HepG2 (cell line): Measurements from ENCODE around the gene BMP6. TPM values are rescaled to one million over a fixed set of nuclear protein-coding genes. Genes with fewer than 3 reads are reported as not detected.

Experiments
- ARID4A ChIP-seq: sonication (generic); formaldehyde crosslinking; IDR thresholded peaks from 2 replicates; pipeline ENCODE4 v1.5.0; 2020; ENCODE audit warnings: mild to moderate bottlenecking, missing genetic modification reagents, borderline replicate concordance
- ARID5B ChIP-seq: IDR thresholded peaks from 2 replicates; pipeline ENCODE4 v1.4.0; 2020; ENCODE audit warnings: mild to moderate bottlenecking, missing genetic modification reagents
- CERS6 ChIP-seq: sonication (generic); formaldehyde crosslinking; IDR thresholded peaks from 2 replicates; pipeline ENCODE4 v1.5.0; 2020; ENCODE audit warnings: missing genetic modification reagents
- MXD3 ChIP-seq: IDR thresholded peaks from 2 replicates; pipeline ENCODE4 v1.6.1; 2016; ENCODE audit warnings: mild to moderate bottlenecking, missing biosample characterization, missing genetic modification reagents
- NR3C1 ChIP-seq: sonication (generic); formaldehyde crosslinking; IDR thresholded peaks from 2 replicates; pipeline ENCODE4 v1.4.0; 2020; ENCODE audit warnings: missing genetic modification reagents
- REXO4 ChIP-seq: sonication (generic); formaldehyde crosslinking; IDR thresholded peaks from 2 replicates; pipeline ENCODE4 v1.8.0; 2022; ENCODE audit warnings: missing genetic modification reagents, mild to moderate bottlenecking, borderline replicate concordance
- SALL1 ChIP-seq: sonication (generic); formaldehyde crosslinking; IDR thresholded peaks from 2 replicates; pipeline ENCODE4 v1.8.0; 2022; ENCODE audit warnings: mild to moderate bottlenecking, missing genetic modification reagents
- SKI ChIP-seq: fragments of 450-650 bp; IDR thresholded peaks from one replicate; pipeline ENCODE4 v1.6.1; 2018; ENCODE audit warnings: mild to moderate bottlenecking; ENCODE audit not compliant: partially characterized antibody
- SNAI1 ChIP-seq: sonication (generic); formaldehyde crosslinking; IDR thresholded peaks from 2 replicates; pipeline ENCODE4 v1.5.0; 2020; ENCODE audit warnings: mild to moderate bottlenecking, missing genetic modification reagents, borderline replicate concordance
- SP1 ChIP-seq, 2 experiments: fragments of 450-650 bp in 1 of 2; sonication (generic) in 1 of 2; formaldehyde crosslinking in 1 of 2; IDR thresholded peaks; 2 replicates each; pipeline versions ENCODE4 v1.4.0 to v1.6.1; 2016 to 2020; ENCODE audit warnings: missing genetic modification reagents in 1 of 2
- SYNCRIP ChIP-seq: fragments of 200-400 bp; formaldehyde crosslinking; IDR thresholded peaks from 2 replicates; pipeline ENCODE4 v1.6.1; 2018; ENCODE audit warnings: mild to moderate bottlenecking, low read depth, low read length; ENCODE audit not compliant: insufficient read depth
- UBTF ChIP-seq: sonication (generic); formaldehyde crosslinking; IDR thresholded peaks from 2 replicates; pipeline ENCODE4 v1.4.0; 2020; ENCODE audit warnings: mild to moderate bottlenecking, missing genetic modification reagents
- ZBTB3 ChIP-seq: sonication (generic); formaldehyde crosslinking; IDR thresholded peaks from 2 replicates; pipeline ENCODE4 v1.4.0; 2020; ENCODE audit warnings: low read depth, mild to moderate bottlenecking, moderate library complexity, missing genetic modification reagents, borderline replicate concordance
- ZBTB42 ChIP-seq: sonication (generic); formaldehyde crosslinking; IDR thresholded peaks from 2 replicates; pipeline ENCODE4 v1.5.0; 2020; ENCODE audit warnings: mild to moderate bottlenecking, missing genetic modification reagents
- ZFX ChIP-seq: sonication (generic); formaldehyde crosslinking; IDR thresholded peaks from 2 replicates; pipeline ENCODE4 v1.4.0; 2020; ENCODE audit warnings: mild to moderate bottlenecking, low read depth, missing genetic modification reagents, moderate library complexity
- ZNF160 ChIP-seq: sonication (generic); formaldehyde crosslinking; IDR thresholded peaks from 2 replicates; pipeline ENCODE4 v1.8.0; 2022; ENCODE audit warnings: mild to moderate bottlenecking, inconsistent platforms, missing genetic modification reagents
- ZSCAN31 ChIP-seq: sonication (generic); formaldehyde crosslinking; IDR thresholded peaks from 2 replicates; pipeline ENCODE4 v1.5.0; 2020; ENCODE audit warnings: low read depth, mild to moderate bottlenecking, missing genetic modification reagents
- polyA plus RNA-seq, 8 experiments: library from polyadenylated mRNA; depleted of rRNA in 3 of 8; stranded (reverse) in 7 of 8; unstranded in 1 of 8; fragments of >200 nt; fragmentation: Illumina TruSeq in 4 of 8; extraction: Trizol in 4 of 8; gene quantifications; 2 replicates each; pipeline versions ENCODE4 v1.2.1 to v1.2.3, GENCODE V29; 2011 to 2016; ENCODE audit warnings: low read depth in 4 of 8, missing spikeins in 1 of 8, mixed read lengths in 1 of 8; ENCODE audit not compliant: insufficient read depth in 1 of 8
- total RNA-seq, 5 experiments: library from RNA; depleted of rRNA; stranded (reverse); fragments of >200 nt; fragmentation: Illumina TruSeq; extraction: Trizol; gene quantifications; 2 replicates each; pipeline ENCODE4 v1.2.3, GENCODE V29; 2016; ENCODE audit warnings: low read depth in 1 of 5

BMP6 gene
- total and polyA plus RNA-seq, 2 of the 13 experiments (the other 11 are each of a cell fraction or from before 2014, with no cell fraction given), result 0.09 to 0.18 TPM

GRCh38 chr6:7725849-7726415 lies at the start of gene BMP6 (continued):
- no peak for TF ChIP-seq ARID4A (CRISPR knock-in tag)
- TF ChIP-seq ARID5B, result no peak
- no peak for TF ChIP-seq ZBTB42 (CRISPR knock-in tag)
- no peak for TF ChIP-seq SYNCRIP
- TF ChIP-seq ZFX (CRISPR knock-in tag), result no peak
- TF ChIP-seq ZNF160 (CRISPR knock-in tag), result no peak
- no peak for TF ChIP-seq SKI
- no peak for TF ChIP-seq SNAI1
- no peak for TF ChIP-seq NR3C1 (CRISPR knock-in tag)
- TF ChIP-seq SP1 (IDR thresholded peaks at IDR 0.05), result no peak
- TF ChIP-seq SP1 (CRISPR knock-in tag; IDR thresholded peaks at IDR 0.05), result no peak
- no peak for TF ChIP-seq ZSCAN31
- TF ChIP-seq REXO4 (CRISPR knock-in tag), result no peak
- TF ChIP-seq CERS6 (CRISPR knock-in tag), result no peak
- TF ChIP-seq UBTF (CRISPR knock-in tag), result no peak
- no peak for TF ChIP-seq ZBTB3 (CRISPR knock-in tag)
- peak; percentile 41; the same call in 1 of the 2 replicates for TF ChIP-seq MXD3 (CRISPR knock-in tag)
- TF ChIP-seq SALL1 (CRISPR knock-in tag), result 0 out of 2 replicates have a peak, but pooled peaks have one; percentile 18
